Activated naive CD8-positive, alpha-beta T cell treated with anti-CD3 and anti-CD28 coated beads, Interleukin-2, amount 50 U/mL, for 16 hours (primary cell): Measurements from ENCODE around the gene EIF3A.
"Not testable (repeated sequence)": the region's sequence is repeated elsewhere in the genome, so short reads cannot be mapped to it uniquely, and the experiment has no call there.

Experiments
- DNase-seq: peaks from one replicate; pipeline ENCODE4 v3.0.0-alpha.2; 2020; ENCODE audit warnings: low read depth, low spot score

Gene EIF3A

GRCh38 chr10:119080521-119081259 is at the start of gene EIF3A:
TSS of gene EIF3A (minus strand) at chr10:119080817. CDS start at chr10:119080676, 141 bp downstream.
- peak; percentile 77 for DNase-seq

GRCh38 chr10:119129721-119130120 is 49.1 kb upstream of the EIF3A start:
- no peak for DNase-seq

GRCh38 chr10:119125942-119126341 is 45.3 kb upstream of the EIF3A start:
- DNase-seq: no peak

- DNase-seq: no peak
These were observed 40.3 kb upstream of the EIF3A start for GRCh38 chr10:119120875-119121274.

- DNase-seq: no peak
These were observed 39.8 kb upstream of the EIF3A start for GRCh38 chr10:119120413-119120867.

- DNase-seq: no peak
These were observed 38.8 kb upstream of the EIF3A start for GRCh38 chr10:119119400-119119799.

- DNase-seq: no peak
These were observed 37.6 kb upstream of the EIF3A start for GRCh38 chr10:119118231-119118630.

GRCh38 chr10:119116326-119116951 is 35.8 kb upstream of the EIF3A start:
- no peak for DNase-seq

- no peak for DNase-seq
These were observed 35.3 kb upstream of the EIF3A start for GRCh38 chr10:119115926-119116325.

GRCh38 chr10:119113751-119114732 is 33.4 kb upstream of the EIF3A start:
- no peak for DNase-seq

GRCh38 chr10:119112056-119112455 is 31.4 kb upstream of the EIF3A start:
- DNase-seq: no peak

- not testable (repeated sequence) for DNase-seq
These were observed 27.2 kb upstream of the EIF3A start for GRCh38 chr10:119107771-119108170.

- DNase-seq: not testable (repeated sequence)
These were observed 26.5 kb upstream of the EIF3A start for GRCh38 chr10:119107106-119107505.

GRCh38 chr10:119105899-119106298 is 25.3 kb upstream of the EIF3A start:
- DNase-seq: not testable (repeated sequence)

GRCh38 chr10:119105155-119105554 is 24.5 kb upstream of the EIF3A start:
- no peak for DNase-seq

- DNase-seq: no peak
These were observed 24.0 kb upstream of the EIF3A start for GRCh38 chr10:119104654-119105015.

- DNase-seq: peak; percentile 54
These were observed 23.5 kb upstream of the EIF3A start, which contains the start of gene DENND10 for GRCh38 chr10:119103903-119104653. TSS of gene DENND10 (plus strand) at chr10:119104113. CDS start at chr10:119104143, 30 bp downstream.

GRCh38 chr10:119103241-119103902 is 22.8 kb upstream of the EIF3A start:
- no peak for DNase-seq

GRCh38 chr10:119101366-119102098 is 20.9 kb upstream of the EIF3A start:
- no peak for DNase-seq
